Amygdala (tissue), 56 donors: ENCODE data around the gene TUFM.
A peak's percentile ranks its signal among the peaks of the same experiment; 100 is the strongest.
"Not testable (repeated sequence)": the region's sequence is repeated elsewhere in the genome, so short reads cannot be mapped to it uniquely, and the experiment has no call there.

Source experiments
- DNase-seq, 56 donors: peaks; one replicate each; lab custom pipeline; 2025; lab: John Stamatoyannopoulos, UW

TUFM gene

DNA sequence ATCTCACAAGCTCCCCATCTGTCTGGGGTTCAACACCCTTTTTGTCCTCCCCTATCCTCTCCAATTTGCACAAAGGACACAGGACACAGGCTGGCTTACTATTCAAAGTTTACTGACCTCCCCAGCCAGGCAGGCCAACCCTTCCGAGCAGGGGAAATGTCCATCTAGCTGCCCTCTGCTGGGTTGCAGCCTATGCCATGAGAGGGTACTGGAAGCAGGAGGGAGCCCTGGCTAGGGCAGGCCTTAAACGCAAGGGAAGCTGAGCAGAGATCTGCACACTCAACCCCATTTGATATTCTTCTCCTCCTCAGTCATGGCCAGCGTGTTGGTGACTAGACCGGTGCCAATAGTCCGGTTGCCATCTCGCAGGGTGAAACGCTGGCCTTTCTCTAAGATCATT, 3.5 kb downstream of the TUFM start:
- no peak for DNase-seq

- peak in 1 of 56 donors; percentile 2 for DNase-seq
Measured at GRCh38 chr16:28839899-28840298, 6.2 kb downstream of the TUFM start.

DNA sequence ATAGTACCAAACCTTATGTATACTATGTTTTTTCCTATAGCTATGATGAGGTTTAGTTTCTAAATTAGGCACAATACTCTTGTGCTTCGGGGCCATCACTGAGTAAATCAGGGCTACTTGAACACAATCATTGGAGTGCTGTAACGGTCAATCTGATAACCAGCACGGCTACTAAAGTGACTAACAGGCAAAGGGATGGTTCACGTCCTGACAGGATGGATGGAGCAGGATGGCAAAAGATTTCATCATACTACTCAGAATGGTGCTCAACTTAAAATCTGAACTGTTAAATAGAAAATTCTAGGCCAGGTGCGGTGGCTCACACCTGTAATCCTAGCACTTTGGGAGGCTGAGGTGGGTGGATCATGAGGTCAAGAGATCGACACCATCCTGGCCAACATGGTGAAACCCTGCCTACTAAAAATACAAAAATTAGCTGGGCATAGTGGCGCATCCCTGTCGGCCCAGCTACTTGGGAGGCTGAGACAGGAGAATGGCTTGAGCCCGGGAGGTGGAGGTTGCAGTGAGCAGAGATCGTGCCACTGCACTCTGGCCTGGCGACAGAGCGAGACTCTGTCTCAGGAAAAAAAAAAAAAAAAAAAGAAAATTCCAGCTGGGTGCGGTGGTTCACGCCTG, 7.0 kb downstream of the TUFM start:
- DNase-seq: no peak

DNA sequence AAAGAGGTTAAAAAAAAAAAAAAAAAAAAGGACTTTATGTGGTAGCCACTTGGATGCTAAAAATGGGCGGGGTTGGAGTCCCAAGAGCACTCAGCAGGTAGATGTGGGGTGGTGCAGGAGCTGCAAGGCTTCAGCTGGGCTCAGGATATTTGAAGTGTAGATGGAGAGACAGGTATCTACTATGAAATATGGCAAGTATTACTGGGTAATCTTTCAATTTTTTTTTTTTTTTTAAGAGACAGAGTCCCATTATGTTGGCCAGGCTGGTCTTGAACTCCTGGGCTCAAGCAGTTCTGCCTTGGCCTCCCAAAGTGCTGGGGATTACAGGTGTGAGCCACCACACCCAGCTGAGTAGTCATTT, 7.6 kb downstream of the TUFM start:
- DNase-seq: no peak

- no peak for DNase-seq
Measured at GRCh38 chr16:28837672-28838557, 8.2 kb downstream of the TUFM start.

DNA sequence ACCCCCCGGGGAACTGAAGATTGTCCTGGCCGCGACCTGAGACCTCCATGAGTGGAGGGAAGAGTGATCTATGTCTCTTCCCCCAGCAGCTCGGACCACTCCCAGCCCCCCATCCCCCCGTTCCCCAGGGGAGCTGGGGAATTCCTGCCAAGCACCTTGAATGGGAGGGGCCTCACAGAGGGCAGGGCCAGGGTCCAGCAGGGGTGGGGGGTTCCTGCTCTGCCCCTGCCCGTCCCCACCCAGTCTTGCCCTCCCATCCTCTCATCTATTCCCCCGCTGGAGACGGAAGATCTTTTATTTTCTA, 9.4 kb downstream of the TUFM start:
- no peak for DNase-seq

GRCh38 chr16:28835864-28836760, 10.0 kb downstream of the TUFM start:
- no peak for DNase-seq

GRCh38 chr16:28834873-28835863, 11.0 kb downstream of the TUFM start:
- no peak for DNase-seq

- no peak for DNase-seq
Measured at GRCh38 chr16:28834349-28834748, 11.8 kb downstream of the TUFM start.

DNA sequence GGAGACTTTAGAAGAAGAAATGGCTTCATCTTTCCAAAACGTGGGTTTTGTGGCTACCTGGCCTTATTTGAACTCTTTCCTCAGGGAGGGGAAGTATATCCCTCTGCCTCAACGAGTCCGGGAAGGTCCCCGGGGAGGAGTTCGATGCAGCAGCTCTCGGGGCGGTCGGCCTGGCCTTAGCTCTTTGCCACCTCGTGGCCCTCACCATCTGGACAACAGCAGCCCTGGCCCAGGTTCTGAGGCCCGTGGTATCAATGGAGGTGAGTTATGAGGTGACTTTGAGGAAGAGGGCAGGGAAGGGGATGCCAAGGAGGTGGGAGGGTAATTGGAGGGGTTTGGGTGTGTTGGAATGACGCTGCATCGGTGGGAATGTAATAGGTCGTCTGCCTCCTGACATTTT, 15.6 kb downstream of the TUFM start:
- DNase-seq: no peak

DNA sequence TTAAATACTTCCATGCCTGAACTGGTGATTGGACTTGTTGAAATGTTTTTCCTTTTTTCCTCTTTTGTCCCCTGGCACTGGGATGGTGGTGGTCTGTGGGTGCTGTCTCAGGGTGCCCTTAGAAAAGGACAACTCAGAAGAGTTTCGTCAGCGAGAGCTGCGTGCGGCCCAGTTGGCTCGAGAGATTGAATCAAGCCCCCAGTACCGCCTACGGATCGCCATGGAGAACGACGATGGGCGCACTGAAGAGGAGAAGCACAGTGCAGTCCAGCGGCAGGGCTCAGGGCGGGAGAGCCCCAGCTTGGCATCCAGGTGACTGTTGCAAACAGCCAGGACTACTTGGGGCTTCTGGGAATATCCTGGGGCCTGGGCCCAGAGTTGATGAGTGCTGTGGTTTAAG, 16.4 kb downstream of the TUFM start:
- no peak for DNase-seq

DNA sequence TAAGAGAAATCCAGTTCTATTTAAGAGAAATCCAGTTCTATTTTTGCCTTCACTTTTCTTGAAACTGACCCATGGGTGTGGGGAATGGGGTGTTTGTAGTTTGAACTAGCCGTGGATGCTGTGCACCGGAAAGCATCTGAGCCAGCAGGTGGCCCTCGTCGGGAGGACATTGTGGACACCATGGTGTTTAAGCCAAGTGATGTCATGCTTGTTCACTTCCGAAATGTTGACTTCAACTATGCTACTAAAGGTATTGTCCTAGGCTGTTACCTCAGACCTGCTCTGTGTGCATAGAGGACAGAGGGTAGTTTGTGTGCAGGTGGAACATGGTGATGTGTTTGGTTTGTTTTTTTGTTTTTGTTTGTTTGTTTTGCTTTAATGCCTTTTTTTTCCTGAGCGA, 20.0 kb downstream of the TUFM start:
- no peak for DNase-seq

DNA sequence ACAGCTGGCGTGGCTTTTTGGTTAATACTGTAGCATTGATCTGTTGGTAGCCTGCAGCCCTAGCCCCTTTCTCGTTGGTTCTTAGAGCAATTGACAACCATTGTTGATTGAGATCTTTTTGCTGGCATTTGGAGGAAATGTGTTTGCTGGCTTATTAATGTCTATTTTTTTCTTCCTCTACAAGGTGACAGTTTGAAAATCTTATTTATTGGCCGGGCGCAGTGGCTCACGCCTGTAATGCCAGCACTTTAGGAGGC, 21.5 kb downstream of the TUFM start:
- no peak for DNase-seq

GRCh38 chr16:28823873-28824716, 22.1 kb downstream of the TUFM start:
- peak; percentile 43 to 99 (median 93) for DNase-seq

DNA sequence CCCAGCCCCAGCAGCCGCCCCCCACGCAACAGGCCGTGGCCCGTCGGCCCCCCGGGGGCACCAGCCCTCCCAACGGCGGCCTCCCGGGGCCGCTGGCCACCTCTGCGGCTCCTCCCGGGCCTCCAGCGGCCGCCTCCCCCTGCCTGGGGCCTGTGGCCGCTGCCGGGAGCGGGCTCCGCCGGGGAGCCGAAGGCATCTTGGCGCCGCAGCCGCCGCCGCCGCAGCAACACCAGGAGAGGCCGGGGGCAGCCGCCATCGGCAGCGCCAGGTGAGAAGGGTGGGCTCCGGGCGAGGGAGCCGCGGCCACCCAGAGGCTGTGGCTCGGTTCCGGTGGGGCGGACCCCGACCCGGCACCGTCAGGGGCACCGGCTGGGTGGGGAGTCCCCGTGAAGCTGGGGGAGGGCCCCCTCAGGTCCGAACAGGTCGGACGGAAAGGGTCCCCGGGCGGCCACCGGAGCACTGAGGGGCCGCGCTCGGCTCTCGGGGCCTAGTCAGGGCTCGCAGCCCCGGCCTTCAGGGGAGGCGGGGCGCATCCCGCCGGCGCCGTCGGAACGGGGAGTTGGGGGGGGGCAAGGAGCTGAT, 22.8 kb downstream of the TUFM start:
- peak in 1 of 56 donors; percentile 42 for DNase-seq

GRCh38 chr16:28822520-28823290, 23.4 kb downstream of the TUFM start, which contains the start of gene ATXN2L:
Gene ATXN2L, plus strand, starts transcription at chr16:28822999. Its CDS starts 261 bp downstream, at chr16:28823260.
- peak; percentile 47 to 98 (median 86) for DNase-seq

- no peak for DNase-seq
Measured at GRCh38 chr16:28821874-28822519, 24.2 kb downstream of the TUFM start.

GRCh38 chr16:28820546-28820945, 25.6 kb downstream of the TUFM start:
- DNase-seq: not testable (repeated sequence)
